Neural crest cell (in vitro differentiated cells): ENCODE data around the gene LMAN1. TPM values are rescaled to one million over a fixed set of nuclear protein-coding genes. Genes with fewer than 3 reads are reported as not detected.

Experiments
- DNase-seq: peaks from one replicate; pipeline ENCODE4 v3.0.0; 2021; ENCODE audit warnings: low read depth, mixed read lengths, low spot score
- H3K27ac Mint-ChIP-seq: one replicate; pipeline ENCODE4 v1.8.0; 2021; ENCODE audit warnings: mild to moderate bottlenecking, mixed read lengths; ENCODE audit not compliant: unreplicated experiment
- H3K27me3 Mint-ChIP-seq: 2 replicates; pipeline ENCODE4 v1.8.0; 2021; ENCODE audit warnings: low read depth, mild to moderate bottlenecking, mixed read lengths
- H3K36me3 Mint-ChIP-seq: 2 replicates; pipeline ENCODE4 v1.8.0; 2021; ENCODE audit warnings: low read depth, mild to moderate bottlenecking, mixed read lengths
- H3K4me1 Mint-ChIP-seq: 2 replicates; pipeline ENCODE4 v1.8.0; 2021; ENCODE audit warnings: mixed read lengths
- H3K4me3 Mint-ChIP-seq: one replicate; pipeline ENCODE4 v1.8.0; 2021; ENCODE audit warnings: mild to moderate bottlenecking, mixed read lengths
- H3K9me3 Mint-ChIP-seq: 2 replicates; pipeline ENCODE4 v1.8.0; 2021; ENCODE audit warnings: mixed read lengths
- CTCF ChIP-seq: fragments of 200-600 bp; sonication (generic); conservative IDR thresholded peaks from 2 replicates; pipeline ENCODE4 v1.5.0; 2021; ENCODE audit warnings: antibody characterized with exemption, mild to moderate bottlenecking
- total RNA-seq: library from RNA; stranded (reverse); gene quantifications from 2 replicates; pipeline ENCODE4 v1.2.1, GENCODE V29; 2021

Gene LMAN1
- total RNA-seq, 1 donor from 2014 or later = 55.3 TPM

- Mint-ChIP-seq H3K36me3 (no peaks in the 10 kb centered on the region), H3K27me3 (peaks cover 6% of the 10 kb centered on the region), H3K9me3 (peaks cover 4% of the 10 kb centered on the region), H3K4me3 (no peak overlapping the region), H3K4me1 (peaks cover 37% of the 10 kb centered on the region), H3K27ac (no peak overlapping the region)
- no peak for TF ChIP-seq CTCF
- no peak for DNase-seq
Measured at GRCh38 chr18:59393381-59393780, 34.3 kb upstream of the LMAN1 start.

GRCh38 chr18:59388817-59389216 is 29.8 kb upstream of the LMAN1 start:
- Mint-ChIP-seq H3K27me3 (peaks cover 13% of the 10 kb centered on the region), H3K9me3 (no peaks in the 10 kb centered on the region), H3K27ac (no peak overlapping the region), H3K4me1 (peaks cover 43% of the 10 kb centered on the region), H3K36me3 (no peaks in the 10 kb centered on the region), H3K4me3 (no peak overlapping the region)
- no peak for TF ChIP-seq CTCF
- DNase-seq = no peak

GRCh38 chr18:59387687-59388565 is 28.9 kb upstream of the LMAN1 start:
- Mint-ChIP-seq H3K27ac (no peak overlapping the region), H3K4me1 (peaks cover 43% of the 10 kb centered on the region), H3K4me3 (no peak overlapping the region), H3K27me3 (peaks cover 14% of the 10 kb centered on the region), H3K36me3 (no peaks in the 10 kb centered on the region), H3K9me3 (no peaks in the 10 kb centered on the region)
- TF ChIP-seq CTCF = no peak
- DNase-seq = no peak

GRCh38 chr18:59386909-59387686 is 28.0 kb upstream of the LMAN1 start:
- H3K9me3 Mint-ChIP-seq = no peaks in the 10 kb centered on the region
- peaks cover 43% of the 10 kb centered on the region for H3K4me1 Mint-ChIP-seq
- TF ChIP-seq CTCF = no peak
- H3K27ac Mint-ChIP-seq = no peak overlapping the region
- no peak overlapping the region for H3K4me3 Mint-ChIP-seq
- peaks cover 13% of the 10 kb centered on the region for H3K27me3 Mint-ChIP-seq
- no peak for DNase-seq
- H3K36me3 Mint-ChIP-seq = no peaks in the 10 kb centered on the region

- DNase-seq = no peak
- H3K4me3 Mint-ChIP-seq = no peak overlapping the region
- peaks cover 37% of the 10 kb centered on the region for H3K4me1 Mint-ChIP-seq
- peaks cover 19% of the 10 kb centered on the region for H3K27me3 Mint-ChIP-seq
- no peak for TF ChIP-seq CTCF
- no peaks in the 10 kb centered on the region for H3K36me3 Mint-ChIP-seq
- H3K27ac Mint-ChIP-seq = no peak overlapping the region
- no peaks in the 10 kb centered on the region for H3K9me3 Mint-ChIP-seq
Measured at GRCh38 chr18:59385191-59385590, 26.1 kb upstream of the LMAN1 start.
